Mammary epithelial cell (primary cell): Measurements from ENCODE around the gene SORCS3.

ENCODE experiments used
- CTCF ChIP-seq, 2 donors: IDR thresholded peaks in 1 of 2; conservative IDR thresholded peaks in 1 of 2; 2 replicates each; pipeline ENCODE4 v1.5.1; 2011 to 2012; ENCODE audit warnings: inconsistent platforms in 2 of 2, low read length in 2 of 2, mild to moderate bottlenecking in 2 of 2, control low read depth in 1 of 2, low read depth in 1 of 2; ENCODE audit not compliant: insufficient read depth in 1 of 2; ENCODE audit errors: extremely low read depth in 1 of 2
- EZH2 ChIP-seq: IDR thresholded peaks from 2 replicates; pipeline ENCODE4 v1.6.1; 2012; ENCODE audit warnings: low read length, inconsistent platforms, borderline replicate concordance

- TF ChIP-seq CTCF (conservative IDR thresholded peaks at IDR 0.05 in 1 of 2, IDR thresholded peaks at IDR 0.05 in 1 of 2; ENCODE audit: extremely low read depth in 1 of 2, insufficient read depth in 1 of 2, low read depth in 1 of 2, low read length in 2 of 2) (no peak), EZH2 (no peak)
Observed at GRCh38 chr10:105010411-105011121, 369.5 kb downstream of the SORCS3 start.
